Tibial nerve (tissue), 4 donors: ENCODE measurements around the gene TMEM235. TPM values are rescaled to one million over a fixed set of nuclear protein-coding genes. Genes with fewer than 3 reads are reported as not detected.

ENCODE experiments used
- DNase-seq, 2 donors: peaks; one replicate each; pipeline ENCODE4 v3.0.0-alpha.2; 2019; ENCODE audit warnings: low spot score in 2 of 2
- H3K27ac ChIP-seq, 4 donors: fragments of 200-600 bp; sonication (generic) in 3 of 4; one replicate each; pipeline ENCODE4 v1.5.1; 2017 to 2019; ENCODE audit warnings: mild to moderate bottlenecking in 1 of 4
- H3K27me3 ChIP-seq, 2 donors: fragments of 200-600 bp; sonication (generic) in 1 of 2; one replicate each; pipeline versions ENCODE4 v1.5.1 to v1.6.0; 2017 to 2019
- H3K36me3 ChIP-seq, 3 donors: fragments of 200-600 bp; sonication (generic); one replicate each; pipeline ENCODE4 v1.5.1; 2018 to 2019
- H3K4me1 ChIP-seq, 4 donors: fragments of 200-600 bp; sonication (generic) in 3 of 4; one replicate each; pipeline ENCODE4 v1.5.1; 2017 to 2019
- H3K4me3 ChIP-seq, 4 donors: fragments of 200-600 bp; sonication (generic) in 3 of 4; one replicate each; pipeline ENCODE4 v1.5.1; 2017 to 2019; ENCODE audit warnings: mild to moderate bottlenecking in 1 of 4, moderate library complexity in 1 of 4
- H3K9me3 ChIP-seq, 4 donors: fragments of 200-600 bp; sonication (generic) in 3 of 4; one replicate each; pipeline ENCODE4 v1.5.1; 2017 to 2019
- CTCF ChIP-seq, 5 experiments: fragments of 200-600 bp in 3 of 5; fragments of 450-650 bp in 2 of 5; sonication (generic) in 3 of 5; IDR thresholded peaks; one replicate each; pipeline ENCODE4 v1.5.1; 2016 to 2019; ENCODE audit warnings: antibody characterized with exemption in 5 of 5, mild to moderate bottlenecking in 3 of 5, moderate library complexity in 2 of 5
- EP300 ChIP-seq, 2 donors: sonication (generic); formaldehyde crosslinking; IDR thresholded peaks; one replicate each; pipeline ENCODE4 v1.6.1; 2017; ENCODE audit warnings: antibody characterized with exemption in 2 of 2, mild to moderate bottlenecking in 1 of 2
- POLR2A ChIP-seq, 2 donors: fragments of 450-650 bp; IDR thresholded peaks; one replicate each; pipeline ENCODE4 v1.6.1; 2017; ENCODE audit warnings: antibody characterized with exemption in 2 of 2, mild to moderate bottlenecking in 2 of 2, moderate library complexity in 2 of 2
- WGBS, 2 donors: methylation state at CpG; one replicate each; pipeline ENCODE4 v1.1.5; 2018; 5-methylcytosine and 5-hydroxymethylcytosine counted together
- total RNA-seq, 4 donors: library from RNA; depleted of rRNA; stranded (reverse); fragments of >200 nt; gene quantifications; one replicate each; pipeline ENCODE4 v1.1.0, GENCODE V29; 2016

The TMEM235 gene
- not detected for total RNA-seq

- H3K4me1 ChIP-seq = peaks cover 0 to 13% (median 4%) of the 10 kb centered on the region in 4 donors
- no peaks in the 10 kb centered on the region for H3K36me3 ChIP-seq
- no peak for DNase-seq
- H3K9me3 ChIP-seq = no peaks in the 10 kb centered on the region
- TF ChIP-seq POLR2A (IDR thresholded peaks at IDR 0.05) = no peak
- no peak for TF ChIP-seq CTCF (IDR thresholded peaks at IDR 0.05)
- no peak for TF ChIP-seq EP300 (IDR thresholded peaks at IDR 0.05)
- H3K27me3 ChIP-seq = peaks cover 2 to 31% of the 10 kb centered on the region in 2 donors
- H3K4me3 ChIP-seq = no peak within 1 kb of the TSS
- 18 to 52% methylated on average over 12 to 50 of the region's 52 CpGs for WGBS, 2 donors
- no peak within 1 kb of the TSS for H3K27ac ChIP-seq
Observed at GRCh38 chr17:78230996-78231935, at the start of gene TMEM235. TSS of gene TMEM235 (plus strand) at chr17:78231631. CDS start at chr17:78232024, 393 bp downstream.

DNA sequence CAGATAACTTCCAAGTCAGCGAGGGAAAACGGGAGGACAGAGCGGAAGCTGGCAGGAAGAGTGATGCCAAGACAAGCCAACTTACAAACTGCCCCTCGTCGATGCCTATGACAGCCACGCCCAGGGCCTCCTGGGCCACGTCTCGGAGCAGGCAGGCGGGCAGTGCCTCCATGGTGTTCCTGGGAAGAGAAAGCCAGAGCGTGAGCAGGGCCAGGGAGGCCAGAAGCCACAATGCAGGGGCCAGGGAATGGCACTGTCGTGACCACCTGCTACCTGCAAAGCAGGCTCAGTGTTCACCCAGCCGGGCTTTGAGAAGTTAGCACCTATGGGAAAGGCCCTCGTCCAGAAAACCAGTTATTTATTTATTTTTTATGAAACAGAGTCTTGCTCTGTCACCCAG lies 48.9 kb upstream of the TMEM235 start:
- 88 to 90% methylated on average over 12 to 13 of the region's 13 CpGs for WGBS, 2 donors
- no peaks in the 10 kb centered on the region for H3K27me3 ChIP-seq
- no peaks in the 10 kb centered on the region for H3K9me3 ChIP-seq
- H3K4me3 ChIP-seq = no peak overlapping the region
- H3K27ac ChIP-seq = no peak overlapping the region
- no peaks in the 10 kb centered on the region for H3K36me3 ChIP-seq
- TF ChIP-seq CTCF (IDR thresholded peaks at IDR 0.05) = no peak
- no peak for TF ChIP-seq EP300 (IDR thresholded peaks at IDR 0.05)
- H3K4me1 ChIP-seq = peaks cover 0 to 42% (median 6%) of the 10 kb centered on the region in 4 donors
- no peak for DNase-seq

DNA sequence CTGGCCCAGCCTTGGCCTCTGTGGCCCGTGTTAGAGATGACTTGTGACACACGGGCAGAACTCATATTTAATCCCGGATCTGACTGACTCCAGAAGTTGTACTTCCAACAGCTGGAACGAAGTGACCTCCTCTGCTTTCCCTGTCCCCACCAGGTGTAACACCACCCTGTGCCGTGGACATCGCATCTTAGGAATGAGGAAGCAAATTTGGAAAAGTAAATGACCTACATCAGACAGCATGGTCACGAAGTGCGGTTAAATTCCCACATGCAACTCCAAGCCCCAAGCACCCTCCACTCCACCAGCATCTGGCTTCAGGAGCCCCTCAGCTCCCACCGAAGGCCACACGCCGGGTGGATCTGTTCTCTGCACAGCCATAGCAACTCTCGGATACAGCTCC lies 47.5 kb upstream of the TMEM235 start:
- Histone ChIP-seq H3K27me3 (no peaks in the 10 kb centered on the region), H3K4me1 (peaks cover 0 to 56% (median 11%) of the 10 kb centered on the region in 4 donors), H3K4me3 (no peak overlapping the region), H3K36me3 (no peaks in the 10 kb centered on the region), H3K9me3 (no peaks in the 10 kb centered on the region), H3K27ac (no peak overlapping the region)
- TF ChIP-seq EP300 (IDR thresholded peaks at IDR 0.05) (no peak), POLR2A (IDR thresholded peaks at IDR 0.05) (no peak), CTCF (IDR thresholded peaks at IDR 0.05) (no peak)
- 87 to 92% methylated on average over 12 of the region's 12 CpGs for WGBS, 2 donors
- no peak for DNase-seq

GRCh38 chr17:78184351-78184750 lies 47.1 kb upstream of the TMEM235 start:
- no peaks in the 10 kb centered on the region for H3K9me3 ChIP-seq
- no peak for DNase-seq
- peaks cover 0 to 56% (median 11%) of the 10 kb centered on the region in 4 donors for H3K4me1 ChIP-seq
- WGBS, 2 donors = 55 to 77% methylated on average over 10 of the region's 10 CpGs
- H3K4me3 ChIP-seq = no peak overlapping the region
- no peak overlapping the region for H3K27ac ChIP-seq
- peaks cover 0 to under 1% (median 0%) of the 10 kb centered on the region in 3 donors for H3K36me3 ChIP-seq
- H3K27me3 ChIP-seq = no peaks in the 10 kb centered on the region
- TF ChIP-seq EP300 (IDR thresholded peaks at IDR 0.05) (no peak), POLR2A (IDR thresholded peaks at IDR 0.05) (no peak), CTCF (IDR thresholded peaks at IDR 0.05) (no peak)

- Histone ChIP-seq H3K4me1 (peaks cover 0 to 51% (median 11%) of the 10 kb centered on the region in 4 donors), H3K9me3 (no peaks in the 10 kb centered on the region), H3K36me3 (peaks cover 0 to 5% (median 0%) of the 10 kb centered on the region in 3 donors), H3K27ac (no peak overlapping the region), H3K4me3 (no peak overlapping the region), H3K27me3 (no peaks in the 10 kb centered on the region)
- WGBS, 2 donors = 76 to 81% methylated on average over 9 of the region's 9 CpGs
- no peak for TF ChIP-seq CTCF (IDR thresholded peaks at IDR 0.05)
- TF ChIP-seq EP300 (IDR thresholded peaks at IDR 0.05) = no peak
- no peak for TF ChIP-seq POLR2A (IDR thresholded peaks at IDR 0.05)
- no peak for DNase-seq
Observed at GRCh38 chr17:78184868-78185267, 46.6 kb upstream of the TMEM235 start.
